Left lung (tissue), 10 donors: ENCODE data around the gene FKBP2. TPM values are rescaled to one million over a fixed set of nuclear protein-coding genes. Genes with fewer than 3 reads are reported as not detected.

ENCODE experiments used
- ATAC-seq: fragments of 200-7000 bp; cut with Tn5 transposase; one replicate; pipeline ENCODE4 v1.9.1; 2020; ENCODE audit warnings: moderate library complexity
- DNase-seq, 4 donors: peaks; one replicate each; pipeline ENCODE4 v3.0.0-alpha.2; 2013 to 2020
- H3K27ac ChIP-seq, 2 donors: fragments of 200-600 bp; sonication (generic) in 1 of 2; one replicate each; pipeline versions ENCODE4 v1.5.0 to v1.8.0; 2020 to 2021
- H3K27me3 ChIP-seq, 2 donors: fragments of 200-600 bp; sonication (generic) in 1 of 2; one replicate each; pipeline versions ENCODE4 v1.5.0 to v1.8.0; 2020 to 2021
- H3K36me3 ChIP-seq, 2 donors: fragments of 200-600 bp; sonication (generic) in 1 of 2; one replicate each; pipeline versions ENCODE4 v1.5.0 to v1.8.0; 2020 to 2021
- H3K4me1 ChIP-seq, 2 donors: fragments of 200-600 bp; one replicate each; pipeline ENCODE4 v1.8.0; 2021
- H3K4me3 ChIP-seq, 2 donors: fragments of 200-600 bp; sonication (generic) in 1 of 2; one replicate each; pipeline versions ENCODE4 v1.5.0 to v1.8.0; 2020 to 2021; ENCODE audit warnings: mild to moderate bottlenecking in 1 of 2
- H3K9me3 ChIP-seq, 2 donors: fragments of 200-600 bp; sonication (generic) in 1 of 2; one replicate each; pipeline versions ENCODE4 v1.5.0 to v1.8.0; 2020 to 2021
- intact Hi-C, 2 donors: fragments of 100-400 bp; cut with DNase I; formaldehyde crosslinking; loops; one replicate each; pipeline versions ENCODE4 v1.11.2 to v1.14.2; 2022
- polyA plus RNA-seq, 6 donors: library from polyadenylated mRNA; unstranded; fragments of 120-200 nt; gene quantifications; one replicate each; pipeline ENCODE4 v1.2.1, GENCODE V29; 2013; ENCODE audit not compliant: insufficient read length in 6 of 6
- total RNA-seq, 2 donors: library from RNA; stranded (reverse); fragmentation: NEBNext Ultra II Directional; extraction: Animal tissue kit (Norgen Biotek cat#: 25700); gene quantifications; one replicate each; pipeline ENCODE4 v1.2.1, GENCODE V29; 2021
- TF ChIP-seq, protein P1 (sequence below), 2 donors: fragments of 200-600 bp; sonication (generic) in 1 of 2; IDR thresholded peaks; one replicate each; pipeline versions ENCODE4 v1.5.0 to v1.8.0; 2021; ENCODE audit warnings: antibody characterized with exemption in 2 of 2
- donor health status: DM: no; HTN: yes; CAD: no.
- donor health status: DM: no; HTN: no; CAD: no.

Gene FKBP2
- total and polyA plus RNA-seq, 8 donors: 59.5 to 81.4 (median 69.7) TPM

DNA sequence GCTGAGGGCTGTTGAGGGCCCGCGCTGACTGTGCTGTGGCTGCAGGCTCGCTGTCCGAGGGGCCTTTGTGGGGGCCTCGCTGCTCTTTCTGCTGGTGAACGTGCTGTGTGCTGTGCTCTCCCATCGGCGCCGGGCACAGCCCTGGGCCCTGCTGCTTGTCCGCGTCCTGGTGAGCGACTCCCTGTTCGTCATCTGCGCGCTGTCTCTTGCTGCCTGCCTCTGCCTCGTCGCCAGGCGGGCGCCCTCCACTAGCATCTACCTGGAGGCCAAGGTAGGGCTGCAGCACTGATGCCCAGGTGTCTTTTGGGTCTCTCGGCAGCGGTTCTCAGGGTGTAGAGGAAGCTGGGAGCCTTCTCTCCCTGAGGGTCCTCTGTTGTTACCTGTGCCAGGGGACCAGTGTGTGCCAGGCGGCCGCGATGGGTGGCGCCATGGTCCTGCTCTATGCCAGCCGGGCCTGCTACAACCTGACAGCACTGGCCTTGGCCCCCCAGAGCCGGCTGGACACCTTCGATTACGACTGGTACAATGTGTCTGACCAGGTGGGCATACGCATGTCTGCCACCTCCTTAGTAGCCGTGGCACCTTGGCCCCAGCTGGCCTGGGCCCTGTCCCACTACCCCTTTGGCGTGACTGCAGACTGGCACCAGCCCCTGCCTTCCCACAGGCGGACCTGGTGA lies 46.9 kb downstream of the FKBP2 start:
- intact Hi-C loops: no loop called here
- Histone ChIP-seq H3K9me3 (no peaks in the 10 kb centered on the region), H3K27me3 (peaks cover 28 to 30% of the 10 kb centered on the region in 2 donors), H3K4me1 (peaks cover 24 to 47% of the 10 kb centered on the region in 2 donors), H3K4me3 (no peak overlapping the region), H3K36me3 (peaks cover 0 to 7% of the 10 kb centered on the region in 2 donors), H3K27ac (no peak overlapping the region)
- TF ChIP-seq, protein P1, sequence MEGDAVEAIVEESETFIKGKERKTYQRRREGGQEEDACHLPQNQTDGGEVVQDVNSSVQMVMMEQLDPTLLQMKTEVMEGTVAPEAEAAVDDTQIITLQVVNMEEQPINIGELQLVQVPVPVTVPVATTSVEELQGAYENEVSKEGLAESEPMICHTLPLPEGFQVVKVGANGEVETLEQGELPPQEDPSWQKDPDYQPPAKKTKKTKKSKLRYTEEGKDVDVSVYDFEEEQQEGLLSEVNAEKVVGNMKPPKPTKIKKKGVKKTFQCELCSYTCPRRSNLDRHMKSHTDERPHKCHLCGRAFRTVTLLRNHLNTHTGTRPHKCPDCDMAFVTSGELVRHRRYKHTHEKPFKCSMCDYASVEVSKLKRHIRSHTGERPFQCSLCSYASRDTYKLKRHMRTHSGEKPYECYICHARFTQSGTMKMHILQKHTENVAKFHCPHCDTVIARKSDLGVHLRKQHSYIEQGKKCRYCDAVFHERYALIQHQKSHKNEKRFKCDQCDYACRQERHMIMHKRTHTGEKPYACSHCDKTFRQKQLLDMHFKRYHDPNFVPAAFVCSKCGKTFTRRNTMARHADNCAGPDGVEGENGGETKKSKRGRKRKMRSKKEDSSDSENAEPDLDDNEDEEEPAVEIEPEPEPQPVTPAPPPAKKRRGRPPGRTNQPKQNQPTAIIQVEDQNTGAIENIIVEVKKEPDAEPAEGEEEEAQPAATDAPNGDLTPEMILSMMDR (IDR thresholded peaks at IDR 0.05): no peak
- no peak for ATAC-seq
- no peak for DNase-seq

DNA sequence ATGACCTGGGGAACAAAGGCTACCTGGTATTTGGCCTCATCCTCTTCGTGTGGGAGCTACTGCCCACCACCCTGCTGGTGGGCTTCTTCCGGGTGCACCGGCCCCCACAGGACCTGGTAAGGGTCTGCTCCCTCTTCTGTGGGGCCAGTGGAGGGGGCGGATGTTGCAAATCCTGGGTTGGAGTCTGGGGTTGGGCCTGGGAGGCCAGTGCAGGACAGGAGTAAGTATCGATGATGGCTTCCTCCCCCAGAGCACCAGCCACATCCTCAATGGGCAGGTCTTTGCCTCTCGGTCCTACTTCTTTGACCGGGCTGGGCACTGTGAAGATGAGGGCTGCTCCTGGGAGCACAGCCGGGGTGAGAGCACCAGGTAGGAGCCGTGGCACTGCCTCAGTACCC lies 47.5 kb downstream of the FKBP2 start:
- TF ChIP-seq, protein P1 (IDR thresholded peaks at IDR 0.05): no peak
- Histone ChIP-seq H3K36me3 (peaks cover 0 to 7% of the 10 kb centered on the region in 2 donors), H3K27me3 (peaks cover 34 to 35% of the 10 kb centered on the region in 2 donors), H3K4me3 (no peak overlapping the region), H3K9me3 (no peaks in the 10 kb centered on the region), H3K27ac (no peak overlapping the region), H3K4me1 (peaks cover 20 to 41% of the 10 kb centered on the region in 2 donors)
- intact Hi-C loops: no loop called here
- no peak for ATAC-seq
- DNase-seq: no peak

DNA sequence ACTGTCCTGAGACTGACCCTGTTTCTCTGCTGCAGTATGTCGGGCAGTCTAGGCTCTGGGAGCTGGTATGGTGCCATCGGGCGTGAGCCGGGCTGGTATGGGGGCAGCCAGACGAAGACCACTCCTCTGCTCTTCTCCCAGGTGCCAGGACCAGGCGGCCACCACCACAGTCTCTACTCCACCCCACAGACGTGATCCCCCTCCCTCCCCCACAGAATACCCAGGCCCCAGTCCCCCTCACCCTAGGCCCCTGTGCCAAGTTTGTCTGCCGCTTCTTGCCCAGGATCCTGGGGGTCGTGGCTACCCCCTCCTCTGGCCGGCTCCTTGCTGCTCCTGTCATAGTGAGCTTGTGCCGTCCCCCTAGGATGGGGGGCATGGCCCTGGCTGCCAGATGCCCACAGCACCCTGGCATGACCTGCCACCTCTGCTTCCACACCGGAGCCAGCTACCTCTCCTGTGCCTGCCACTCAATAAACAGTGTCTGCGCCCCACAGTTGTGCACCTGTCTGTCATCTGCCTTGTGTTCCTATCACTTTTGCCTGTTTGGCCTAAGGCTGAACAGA lies 48.2 kb downstream of the FKBP2 start:
- H3K4me1 ChIP-seq: peaks cover 15 to 34% of the 10 kb centered on the region in 2 donors

DNA sequence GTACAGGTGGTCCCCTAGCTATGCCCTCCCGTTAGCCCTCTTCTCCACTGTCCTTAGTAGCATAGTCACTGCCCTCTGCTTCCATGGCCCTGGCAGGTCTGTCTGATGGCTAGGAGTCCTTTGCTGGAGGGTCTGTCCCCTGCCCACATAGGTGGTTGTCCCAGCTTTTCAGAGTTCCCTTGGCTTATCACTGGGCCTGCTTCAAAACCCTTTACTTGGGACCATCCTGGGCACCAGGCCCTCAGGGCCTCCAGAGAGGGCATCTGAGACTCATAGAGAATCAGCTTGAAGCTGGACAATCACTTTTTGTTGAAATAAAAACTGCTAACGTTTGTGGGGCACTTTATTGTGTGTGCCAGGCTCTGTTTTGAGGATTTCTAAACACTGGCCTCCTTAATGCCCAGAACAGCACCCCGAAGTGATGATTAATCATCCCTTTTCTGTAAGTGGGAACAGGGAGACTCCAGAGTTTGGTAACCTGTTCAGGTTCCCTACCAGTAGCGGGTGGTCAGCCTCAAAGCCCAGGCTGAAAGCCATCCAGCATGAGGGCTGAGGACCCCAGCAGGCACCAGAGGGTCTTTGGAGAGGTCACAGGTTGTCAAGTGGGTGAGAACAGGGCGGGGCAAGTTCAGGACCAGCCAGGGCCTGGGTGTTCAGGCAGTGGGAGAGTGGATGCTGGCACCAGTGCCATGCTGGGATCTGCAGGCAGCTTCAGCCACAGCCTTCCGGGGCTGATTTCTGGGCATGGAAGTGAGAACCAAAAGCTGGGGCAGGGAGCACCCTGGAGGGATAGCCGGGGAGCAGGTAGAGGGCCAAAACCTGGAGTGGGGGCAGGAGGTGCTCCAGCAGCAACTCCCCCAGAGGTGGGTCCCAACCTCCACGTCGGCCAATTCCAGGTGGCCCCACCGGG lies 49.7 kb downstream of the FKBP2 start:
- ATAC-seq (no peak), DNase-seq (no peak)
- peaks cover 18 to 31% of the 10 kb centered on the region in 2 donors for H3K4me1 ChIP-seq
- no peak overlapping the region for H3K27ac ChIP-seq
- intact Hi-C loops: no loop called here
- H3K4me3 ChIP-seq: no peak overlapping the region
- TF ChIP-seq, protein P1 (IDR thresholded peaks at IDR 0.05): no peak
- no peaks in the 10 kb centered on the region for H3K9me3 ChIP-seq
- peaks cover 0 to 7% of the 10 kb centered on the region in 2 donors for H3K36me3 ChIP-seq
- peaks cover 36 to 58% of the 10 kb centered on the region in 2 donors for H3K27me3 ChIP-seq

More for the DNA sequence above, 48.2 kb downstream of the FKBP2 start:
- Histone ChIP-seq H3K4me3 (no peak overlapping the region), H3K27me3 (peaks cover 36 to 42% of the 10 kb centered on the region in 2 donors), H3K9me3 (no peaks in the 10 kb centered on the region), H3K27ac (no peak overlapping the region), H3K36me3 (peaks cover 0 to 7% of the 10 kb centered on the region in 2 donors)
- no peak for DNase-seq
- TF ChIP-seq, protein P1 (IDR thresholded peaks at IDR 0.05): no peak
- intact Hi-C loops: no loop called here
- ATAC-seq: no peak
